CD14-positive monocyte (primary cell): Measurements from ENCODE around the gene FNDC1. TPM values are rescaled to one million over a fixed set of nuclear protein-coding genes. Genes with fewer than 3 reads are reported as not detected.

Source experiments
- DNase-seq, 3 donors: peaks; one replicate each; pipeline ENCODE4 v3.0.0-alpha.2; 2011 to 2022
- H2AFZ ChIP-seq: 2 replicates; pipeline ENCODE4 v1.6.0; 2012; ENCODE audit warnings: mild to moderate bottlenecking, low read depth, low read length, inconsistent platforms; ENCODE audit not compliant: insufficient read depth, poor library complexity, severe bottlenecking
- H3K27ac ChIP-seq, 2 donors: 1 replicate in 1 of 2; 2 replicates in 1 of 2; pipeline ENCODE4 v1.5.1; 2012 to 2013; ENCODE audit warnings: low read length in 2 of 2, control low read depth in 1 of 2, inconsistent platforms in 1 of 2, low read depth in 1 of 2, mild to moderate bottlenecking in 1 of 2
- H3K27me3 ChIP-seq, 2 donors: one replicate each; pipeline versions ENCODE4 v1.6.0 to v1.6.1; 2011 to 2013; ENCODE audit warnings: low read length in 2 of 2; ENCODE audit not compliant: control insufficient read depth in 2 of 2, insufficient read depth in 2 of 2
- H3K36me3 ChIP-seq, 2 donors: replicated peaks in 1 of 2; 1 replicate in 1 of 2; 2 replicates in 1 of 2; pipeline versions ENCODE4 v1.5.1 to v1.6.1; 2012 to 2013; ENCODE audit warnings: low read length in 2 of 2, control low read depth in 1 of 2, inconsistent platforms in 1 of 2, mild to moderate bottlenecking in 1 of 2; ENCODE audit not compliant: insufficient read depth in 2 of 2, control insufficient read depth in 1 of 2
- H3K4me1 ChIP-seq, 2 donors: 1 replicate in 1 of 2; 2 replicates in 1 of 2; pipeline versions ENCODE4 v1.5.1 to v1.6.1; 2012 to 2013; ENCODE audit warnings: low read length in 2 of 2, control low read depth in 1 of 2, inconsistent platforms in 1 of 2, mild to moderate bottlenecking in 1 of 2, moderate library complexity in 1 of 2; ENCODE audit not compliant: insufficient read depth in 2 of 2, control insufficient read depth in 1 of 2
- H3K4me2 ChIP-seq: replicated peaks from 2 replicates; pipeline ENCODE3; 2012; ENCODE audit warnings: low read length, moderate library complexity, mild to moderate bottlenecking; ENCODE audit not compliant: poor library complexity, severe bottlenecking; ENCODE audit errors: extremely low read depth
- H3K4me3 ChIP-seq, 3 experiments: fragments of 200-600 bp in 1 of 3; sonication (generic) in 1 of 3; replicated peaks in 1 of 3; 1 replicate in 2 of 3; 2 replicates in 1 of 3; pipeline ENCODE4 v1.5.1; 2011 to 2013; ENCODE audit warnings: low read length in 3 of 3, mild to moderate bottlenecking in 3 of 3, control low read depth in 2 of 3, low read depth in 2 of 3, inconsistent platforms in 1 of 3, moderate library complexity in 1 of 3
- H3K79me2 ChIP-seq: 2 replicates; pipeline ENCODE4 v1.6.0; 2012; ENCODE audit warnings: mild to moderate bottlenecking, control low read depth, inconsistent platforms, low read length, moderate library complexity; ENCODE audit not compliant: insufficient read depth
- H3K9ac ChIP-seq: 2 replicates; pipeline ENCODE4 v1.6.0; 2017; ENCODE audit warnings: low read length, mild to moderate bottlenecking; ENCODE audit not compliant: insufficient read depth, poor library complexity, severe bottlenecking
- H3K9me3 ChIP-seq, 2 donors: replicated peaks in 1 of 2; 1 replicate in 1 of 2; 2 replicates in 1 of 2; pipeline versions ENCODE4 v1.5.1 to v1.6.1; 2012 to 2013; ENCODE audit warnings: low read length in 2 of 2, control low read depth in 1 of 2; ENCODE audit not compliant: control insufficient read depth in 1 of 2, insufficient read depth in 1 of 2
- H4K20me1 ChIP-seq: 2 replicates; pipeline ENCODE4 v1.6.0; 2012; ENCODE audit warnings: mild to moderate bottlenecking, low read length, control low read depth, moderate library complexity; ENCODE audit not compliant: insufficient read depth
- H3K27ac Mint-ChIP-seq, 7 donors: one replicate each; pipeline ENCODE4 v1.8.0; 2020; ENCODE audit warnings: mild to moderate bottlenecking in 7 of 7, mixed read lengths in 7 of 7, moderate library complexity in 6 of 7, inconsistent platforms in 2 of 7
- H3K27me3 Mint-ChIP-seq, 3 donors: one replicate each; pipeline ENCODE4 v1.8.0; 2021 to 2022; ENCODE audit warnings: low read depth in 3 of 3, mild to moderate bottlenecking in 3 of 3, mixed read lengths in 3 of 3, moderate library complexity in 3 of 3, inconsistent platforms in 1 of 3
- H3K36me3 Mint-ChIP-seq, 2 donors: one replicate each; pipeline ENCODE4 v1.8.0; 2020; ENCODE audit warnings: mixed read lengths in 2 of 2, inconsistent platforms in 1 of 2, mild to moderate bottlenecking in 1 of 2
- H3K4me1 Mint-ChIP-seq: one replicate; pipeline ENCODE4 v1.8.0; 2020; ENCODE audit warnings: mild to moderate bottlenecking, mixed read lengths
- H3K4me3 Mint-ChIP-seq, 2 donors: one replicate each; pipeline ENCODE4 v1.8.0; 2020; ENCODE audit warnings: mild to moderate bottlenecking in 2 of 2, mixed read lengths in 2 of 2, moderate library complexity in 1 of 2
- H3K9me3 Mint-ChIP-seq, 7 donors: one replicate each; pipeline ENCODE4 v1.8.0; 2020 to 2022; ENCODE audit warnings: mixed read lengths in 7 of 7, mild to moderate bottlenecking in 6 of 7, moderate library complexity in 6 of 7, inconsistent platforms in 2 of 7
- WGBS: methylation state at CpG from one replicate; pipeline ENCODE4 v1.1.5; 2013; ENCODE audit warnings: missing lambda C conversion rate; ENCODE audit not compliant: insufficient coverage; 5-methylcytosine and 5-hydroxymethylcytosine counted together
- intact Hi-C, 2 donors: fragments of 100-400 bp; cut with micrococcal nuclease; formaldehyde crosslinking; loops; one replicate each; pipeline versions ENCODE4 v1.15.0 to v1.15.1; 2023
- polyA plus RNA-seq, 3 donors: library from polyadenylated mRNA; depleted of rRNA in 1 of 3; unstranded in 2 of 3; stranded (reverse) in 1 of 3; fragments of 300-500 nt in 2 of 3; fragments of >200 nt in 1 of 3; fragmentation: Illumina TruSeq in 2 of 3; gene quantifications; 1 replicate in 2 of 3; 2 replicates in 1 of 3; pipeline ENCODE4 v1.2.3, GENCODE V29; 2012 to 2021
- TF ChIP-seq, protein P1 (sequence below): fragments of 200-600 bp; IDR thresholded peaks from one replicate; pipeline ENCODE4 v1.8.0; 2022; ENCODE audit warnings: antibody characterized with exemption, mild to moderate bottlenecking

FNDC1 gene
- polyA plus RNA-seq, 3 donors, result not detected

GRCh38 chr6:159155679-159156078, 13.5 kb upstream of the FNDC1 start:
- no peaks in the 10 kb centered on the region for H3K79me2 ChIP-seq
- H4K20me1 ChIP-seq, result no peaks in the 10 kb centered on the region
- H3K36me3 Mint-ChIP-seq, result no peaks in the 10 kb centered on the region
- H3K9ac ChIP-seq, result no peak overlapping the region
- peaks cover 2 to 6% (median 5%) of the 10 kb centered on the region in 3 donors for H3K27me3 Mint-ChIP-seq
- H3K9me3 ChIP-seq, result peaks cover 7 to 17% of the 10 kb centered on the region in 2 donors
- no peak overlapping the region for H3K4me3 ChIP-seq
- no peaks in the 10 kb centered on the region for H3K27me3 ChIP-seq
- intact Hi-C loops, result no loop called here
- H3K4me1 ChIP-seq, result peaks cover 5% of the 10 kb centered on the region in 2 donors
- WGBS, result no CpG with 5 or more reads among the region's 2 CpGs
- no peak overlapping the region for H2AFZ ChIP-seq
- no peak overlapping the region for H3K4me2 ChIP-seq
- H3K36me3 ChIP-seq, result no peaks in the 10 kb centered on the region
- TF ChIP-seq, protein P1, sequence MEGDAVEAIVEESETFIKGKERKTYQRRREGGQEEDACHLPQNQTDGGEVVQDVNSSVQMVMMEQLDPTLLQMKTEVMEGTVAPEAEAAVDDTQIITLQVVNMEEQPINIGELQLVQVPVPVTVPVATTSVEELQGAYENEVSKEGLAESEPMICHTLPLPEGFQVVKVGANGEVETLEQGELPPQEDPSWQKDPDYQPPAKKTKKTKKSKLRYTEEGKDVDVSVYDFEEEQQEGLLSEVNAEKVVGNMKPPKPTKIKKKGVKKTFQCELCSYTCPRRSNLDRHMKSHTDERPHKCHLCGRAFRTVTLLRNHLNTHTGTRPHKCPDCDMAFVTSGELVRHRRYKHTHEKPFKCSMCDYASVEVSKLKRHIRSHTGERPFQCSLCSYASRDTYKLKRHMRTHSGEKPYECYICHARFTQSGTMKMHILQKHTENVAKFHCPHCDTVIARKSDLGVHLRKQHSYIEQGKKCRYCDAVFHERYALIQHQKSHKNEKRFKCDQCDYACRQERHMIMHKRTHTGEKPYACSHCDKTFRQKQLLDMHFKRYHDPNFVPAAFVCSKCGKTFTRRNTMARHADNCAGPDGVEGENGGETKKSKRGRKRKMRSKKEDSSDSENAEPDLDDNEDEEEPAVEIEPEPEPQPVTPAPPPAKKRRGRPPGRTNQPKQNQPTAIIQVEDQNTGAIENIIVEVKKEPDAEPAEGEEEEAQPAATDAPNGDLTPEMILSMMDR, result no peak
- DNase-seq, result no peak
- H3K27ac Mint-ChIP-seq, result no peak overlapping the region
- peaks cover 6% of the 10 kb centered on the region for H3K4me1 Mint-ChIP-seq
- H3K9me3 Mint-ChIP-seq, result peaks cover 20 to 36% (median 29%) of the 10 kb centered on the region in 7 donors
- H3K27ac ChIP-seq, result no peak overlapping the region
- no peak overlapping the region for H3K4me3 Mint-ChIP-seq

GRCh38 chr6:159156089-159156488, 13.1 kb upstream of the FNDC1 start:
- Mint-ChIP-seq H3K27ac (no peak overlapping the region), H3K27me3 (peaks cover 2 to 7% (median 5%) of the 10 kb centered on the region in 3 donors), H3K4me3 (no peak overlapping the region), H3K9me3 (peaks cover 20 to 36% (median 31%) of the 10 kb centered on the region in 7 donors), H3K4me1 (peaks cover 2% of the 10 kb centered on the region), H3K36me3 (no peaks in the 10 kb centered on the region)
- Histone ChIP-seq H4K20me1 (no peaks in the 10 kb centered on the region), H3K79me2 (no peaks in the 10 kb centered on the region), H3K4me2 (no peak overlapping the region), H3K27me3 (no peaks in the 10 kb centered on the region), H3K36me3 (no peaks in the 10 kb centered on the region), H3K27ac (no peak overlapping the region), H3K4me1 (peaks cover under 1 to 1% of the 10 kb centered on the region in 2 donors), H3K4me3 (no peak overlapping the region), H3K9me3 (peaks cover 10 to 17% of the 10 kb centered on the region in 2 donors), H2AFZ (no peak overlapping the region), H3K9ac (no peak overlapping the region)
- WGBS, result no CpG with 5 or more reads among the region's 1 CpG
- TF ChIP-seq, protein P1, result no peak
- no peak for DNase-seq
- intact Hi-C loops, result no loop called here
